NB4 (cell line): Measurements from ENCODE around the gene RNF20.

Experiments
- MYC ChIP-seq: IDR thresholded peaks from 2 replicates; pipeline ENCODE4 v1.6.1; 2011; ENCODE audit warnings: low read depth, low read length
- POLR2A ChIP-seq: IDR thresholded peaks from 2 replicates; pipeline ENCODE4 v1.6.1; 2011; ENCODE audit warnings: mild to moderate bottlenecking; ENCODE audit not compliant: insufficient read length; ENCODE audit errors: extremely low read depth
- TF ChIP-seq, protein P1 (sequence below): IDR thresholded peaks from one replicate; pipeline ENCODE4 v1.5.1; 2012; ENCODE audit warnings: low read depth, low read length

DNA sequence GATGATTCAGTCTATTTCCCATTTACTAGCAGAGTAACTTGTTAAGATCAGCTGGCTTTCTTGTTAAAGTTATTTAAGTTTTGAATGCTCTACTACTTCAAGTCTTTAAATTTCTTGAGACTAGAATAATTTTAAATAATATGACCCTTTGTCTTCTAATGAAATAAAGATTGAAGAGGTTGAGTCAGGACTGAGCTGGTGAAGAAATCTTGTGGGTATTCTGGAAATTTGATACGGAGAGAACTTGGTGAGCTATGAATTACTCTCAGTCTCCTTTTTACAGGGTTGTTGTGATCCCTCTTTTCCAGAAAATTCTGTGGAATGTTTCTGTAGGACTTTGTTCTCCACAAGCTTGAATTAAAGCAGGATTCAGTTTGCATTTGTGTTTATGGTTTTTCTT is 29.3 kb downstream of the RNF20 start:
- TF ChIP-seq, protein P1, sequence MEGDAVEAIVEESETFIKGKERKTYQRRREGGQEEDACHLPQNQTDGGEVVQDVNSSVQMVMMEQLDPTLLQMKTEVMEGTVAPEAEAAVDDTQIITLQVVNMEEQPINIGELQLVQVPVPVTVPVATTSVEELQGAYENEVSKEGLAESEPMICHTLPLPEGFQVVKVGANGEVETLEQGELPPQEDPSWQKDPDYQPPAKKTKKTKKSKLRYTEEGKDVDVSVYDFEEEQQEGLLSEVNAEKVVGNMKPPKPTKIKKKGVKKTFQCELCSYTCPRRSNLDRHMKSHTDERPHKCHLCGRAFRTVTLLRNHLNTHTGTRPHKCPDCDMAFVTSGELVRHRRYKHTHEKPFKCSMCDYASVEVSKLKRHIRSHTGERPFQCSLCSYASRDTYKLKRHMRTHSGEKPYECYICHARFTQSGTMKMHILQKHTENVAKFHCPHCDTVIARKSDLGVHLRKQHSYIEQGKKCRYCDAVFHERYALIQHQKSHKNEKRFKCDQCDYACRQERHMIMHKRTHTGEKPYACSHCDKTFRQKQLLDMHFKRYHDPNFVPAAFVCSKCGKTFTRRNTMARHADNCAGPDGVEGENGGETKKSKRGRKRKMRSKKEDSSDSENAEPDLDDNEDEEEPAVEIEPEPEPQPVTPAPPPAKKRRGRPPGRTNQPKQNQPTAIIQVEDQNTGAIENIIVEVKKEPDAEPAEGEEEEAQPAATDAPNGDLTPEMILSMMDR: no peak
- TF ChIP-seq MYC (no peak), POLR2A (no peak)
